CMK (cell line): ENCODE data around the gene DISP3.

ENCODE experiments used
- DNase-seq: peaks from one replicate; pipeline ENCODE4 v3.0.0-alpha.2; 2010; ENCODE audit warnings: low read depth

DISP3 gene

DNA sequence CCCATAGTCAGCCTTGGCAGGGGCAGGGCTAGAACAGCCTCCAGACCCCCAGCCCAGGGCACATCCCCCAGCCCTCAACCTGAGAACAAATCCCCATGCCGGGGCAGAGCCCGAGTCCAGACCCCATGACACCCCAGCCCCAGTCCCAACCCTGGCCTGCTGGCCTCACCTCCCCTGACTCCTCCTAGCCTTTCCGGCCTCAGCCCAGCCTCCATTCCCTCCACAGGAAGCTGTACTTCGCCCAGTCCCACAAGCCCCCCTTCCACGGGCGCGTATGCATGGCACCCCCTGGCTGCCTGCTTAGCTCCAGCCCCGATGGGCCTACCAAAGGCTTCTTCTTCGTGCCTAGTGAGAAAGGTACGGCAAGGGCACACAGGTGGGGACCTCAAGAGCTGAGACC is 50.4 kb downstream of the DISP3 start:
- DNase-seq, result no peak

DNA sequence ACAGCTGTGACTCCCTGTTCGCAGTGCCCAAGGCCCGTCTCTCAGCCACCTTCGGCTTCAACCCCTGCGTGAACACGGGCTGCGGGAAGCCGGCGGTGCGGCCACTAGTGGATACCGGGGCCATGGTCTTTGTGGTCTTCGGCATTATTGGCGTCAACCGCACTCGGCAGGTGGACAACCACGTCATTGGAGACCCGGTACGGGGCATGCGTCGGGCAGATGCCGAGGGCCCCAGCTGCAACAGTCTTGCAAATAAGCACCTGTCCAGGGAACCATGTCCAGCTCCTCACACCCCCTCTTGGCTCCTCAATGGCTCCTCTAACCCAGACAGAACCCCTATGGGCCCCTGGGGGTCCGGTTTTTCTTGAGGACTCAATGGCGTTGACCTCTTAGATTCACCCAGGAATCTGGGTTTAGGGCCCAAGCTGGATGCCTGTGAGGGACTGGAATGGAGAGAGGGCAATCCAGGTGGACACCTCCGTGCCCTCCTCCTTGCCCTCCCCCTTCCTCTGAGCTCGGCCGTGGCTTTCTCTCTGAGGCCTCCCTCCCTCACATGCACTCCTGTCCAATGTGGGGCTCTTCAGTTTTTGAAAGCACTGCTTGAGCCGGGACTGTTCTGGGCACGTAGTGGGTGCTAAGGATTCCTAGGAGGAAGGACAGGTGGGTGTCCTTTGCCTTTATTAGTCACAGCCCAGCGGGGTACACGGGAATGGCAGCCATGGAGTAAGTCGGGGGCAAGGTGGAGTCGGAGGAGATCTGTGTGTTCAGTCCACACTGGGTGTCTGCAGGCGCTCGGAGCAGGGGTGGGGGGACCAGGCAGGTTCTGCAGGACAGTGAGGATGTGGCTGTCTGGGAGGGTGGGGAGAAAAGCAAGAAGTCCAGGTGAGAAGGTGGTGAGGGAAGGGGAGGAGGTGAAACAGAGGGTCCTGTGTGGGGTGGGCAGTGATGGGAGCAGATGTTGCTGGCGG is 51.1 kb downstream of the DISP3 start:
- no peak for DNase-seq

GRCh38 chr1:11530731-11531311 is 51.9 kb downstream of the DISP3 start:
- DNase-seq, result no peak

DNA sequence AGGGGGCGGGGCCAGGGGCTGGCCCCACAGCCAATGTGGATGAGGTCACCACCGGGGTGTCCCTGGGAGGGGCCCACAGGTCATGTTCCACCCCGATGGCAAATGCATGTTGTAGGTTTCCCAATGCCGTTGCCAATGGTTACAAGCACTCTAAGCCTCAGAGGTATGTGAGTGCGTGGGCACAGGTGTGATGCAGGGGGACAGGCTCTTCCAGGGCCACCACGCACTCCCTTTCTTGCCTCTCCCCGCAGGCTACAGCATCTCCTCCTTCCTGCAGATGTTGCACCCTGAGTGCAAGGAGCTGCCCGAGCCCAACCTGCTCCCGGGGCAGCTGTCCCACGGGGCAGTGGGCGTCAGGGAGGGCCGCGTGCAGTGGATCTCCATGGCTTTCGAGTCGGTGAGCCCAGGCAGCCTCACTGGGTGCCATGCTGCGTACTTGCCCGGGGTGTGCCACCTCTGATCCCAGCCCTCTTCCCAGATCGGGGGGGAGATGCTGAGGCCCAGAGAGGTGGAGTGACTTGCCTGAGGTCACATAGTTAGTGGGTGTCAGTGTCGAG is 52.4 kb downstream of the DISP3 start:
- no peak for DNase-seq

- no peak for DNase-seq
Measured at GRCh38 chr1:11531943-11532342, 53.0 kb downstream of the DISP3 start.

GRCh38 chr1:11533790-11534787 is 55.1 kb downstream of the DISP3 start:
- no peak for DNase-seq

DNA sequence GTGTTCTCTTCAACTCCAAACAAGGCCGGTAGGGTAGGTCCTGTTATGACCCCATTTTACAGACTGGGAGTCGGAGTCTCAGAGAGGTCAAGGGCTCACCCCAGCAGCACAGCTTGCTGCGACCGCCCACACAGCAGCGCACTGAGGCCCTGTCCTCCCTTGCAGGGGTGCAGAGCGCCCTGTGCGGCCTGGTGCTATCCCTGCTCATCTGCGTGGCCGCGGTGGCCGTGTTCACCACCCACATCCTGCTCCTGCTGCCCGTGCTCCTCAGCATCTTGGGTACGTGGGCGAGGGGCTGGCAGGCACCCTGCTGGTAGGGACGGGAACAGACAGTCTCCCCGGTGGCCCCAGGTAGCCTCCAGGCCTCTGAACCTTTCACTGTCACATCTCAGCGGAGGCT is 55.9 kb downstream of the DISP3 start:
- DNase-seq, result no peak

DNA sequence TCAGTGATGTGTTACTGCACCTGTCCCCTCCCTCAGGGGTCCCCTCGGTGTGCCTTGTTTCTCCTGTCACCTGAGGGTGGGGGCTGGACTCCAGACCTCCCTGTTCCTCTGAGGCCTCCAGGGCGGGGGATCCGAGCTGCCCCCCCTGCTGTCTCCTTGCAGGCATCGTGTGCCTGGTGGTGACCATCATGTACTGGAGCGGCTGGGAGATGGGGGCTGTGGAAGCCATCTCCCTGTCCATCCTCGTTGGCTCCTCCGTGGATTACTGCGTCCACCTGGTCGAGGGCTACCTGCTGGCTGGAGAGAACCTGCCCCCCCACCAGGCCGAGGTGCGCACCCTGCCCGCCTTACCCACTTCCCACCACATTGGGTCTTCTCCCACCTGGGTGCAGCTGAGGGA is 56.4 kb downstream of the DISP3 start:
- no peak for DNase-seq

DNA sequence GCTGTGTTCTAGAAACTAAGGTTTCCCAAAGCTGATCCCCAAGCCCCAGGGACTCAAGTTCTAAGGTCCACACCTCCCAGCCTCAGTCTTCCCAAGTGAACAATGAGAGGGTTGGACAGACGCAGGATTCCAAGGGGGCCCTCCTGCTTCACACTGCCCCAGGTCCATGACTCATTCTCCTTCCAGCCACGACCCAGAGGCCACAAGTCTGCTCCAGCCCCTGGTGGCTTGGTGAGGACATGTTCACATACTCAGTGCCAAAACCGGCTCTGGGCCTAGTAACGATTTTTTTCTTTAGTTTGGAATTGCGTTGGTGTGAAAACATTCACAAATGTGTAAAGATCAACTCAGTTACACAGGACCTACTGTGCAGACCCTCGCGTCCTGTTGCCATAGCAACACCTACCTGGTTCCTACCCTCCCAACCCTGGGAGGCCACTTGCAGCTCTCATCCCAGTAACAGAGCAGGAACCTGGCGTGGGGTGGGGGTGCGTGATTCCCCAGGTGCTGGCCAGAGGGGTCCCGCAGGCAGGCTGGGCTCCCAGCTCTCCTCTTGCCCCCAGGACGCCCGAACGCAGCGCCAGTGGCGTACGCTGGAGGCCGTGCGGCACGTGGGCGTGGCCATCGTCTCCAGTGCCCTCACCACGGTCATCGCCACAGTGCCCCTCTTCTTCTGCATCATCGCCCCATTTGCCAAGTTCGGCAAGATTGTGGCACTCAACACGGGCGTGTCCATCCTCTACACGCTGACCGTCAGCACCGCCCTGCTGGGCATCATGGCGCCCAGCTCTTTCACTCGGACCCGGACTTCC is 57.0 kb downstream of the DISP3 start:
- no peak for DNase-seq

- DNase-seq, result no peak
Measured at GRCh38 chr1:11536573-11537379, 57.8 kb downstream of the DISP3 start.

DNA sequence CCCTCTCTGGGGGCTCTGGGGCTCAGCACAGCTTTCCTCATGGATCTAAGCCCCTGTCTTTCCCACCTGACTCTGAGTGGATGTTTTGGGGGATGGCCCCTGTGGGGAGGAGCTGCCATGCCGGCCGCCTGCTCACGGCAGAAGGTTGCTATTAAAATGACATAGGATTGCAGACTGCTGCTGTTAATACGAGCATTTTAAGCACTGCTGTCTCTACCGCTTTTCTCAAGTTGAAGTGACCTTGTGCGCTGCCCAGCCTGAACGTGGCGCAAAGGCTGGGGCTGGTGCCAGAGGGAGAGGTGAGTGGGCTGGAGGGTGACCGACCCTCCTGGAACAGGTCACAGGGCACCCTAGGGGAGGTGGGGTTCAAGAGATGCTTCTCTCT is 58.4 kb downstream of the DISP3 start:
- DNase-seq, result no peak

DNA sequence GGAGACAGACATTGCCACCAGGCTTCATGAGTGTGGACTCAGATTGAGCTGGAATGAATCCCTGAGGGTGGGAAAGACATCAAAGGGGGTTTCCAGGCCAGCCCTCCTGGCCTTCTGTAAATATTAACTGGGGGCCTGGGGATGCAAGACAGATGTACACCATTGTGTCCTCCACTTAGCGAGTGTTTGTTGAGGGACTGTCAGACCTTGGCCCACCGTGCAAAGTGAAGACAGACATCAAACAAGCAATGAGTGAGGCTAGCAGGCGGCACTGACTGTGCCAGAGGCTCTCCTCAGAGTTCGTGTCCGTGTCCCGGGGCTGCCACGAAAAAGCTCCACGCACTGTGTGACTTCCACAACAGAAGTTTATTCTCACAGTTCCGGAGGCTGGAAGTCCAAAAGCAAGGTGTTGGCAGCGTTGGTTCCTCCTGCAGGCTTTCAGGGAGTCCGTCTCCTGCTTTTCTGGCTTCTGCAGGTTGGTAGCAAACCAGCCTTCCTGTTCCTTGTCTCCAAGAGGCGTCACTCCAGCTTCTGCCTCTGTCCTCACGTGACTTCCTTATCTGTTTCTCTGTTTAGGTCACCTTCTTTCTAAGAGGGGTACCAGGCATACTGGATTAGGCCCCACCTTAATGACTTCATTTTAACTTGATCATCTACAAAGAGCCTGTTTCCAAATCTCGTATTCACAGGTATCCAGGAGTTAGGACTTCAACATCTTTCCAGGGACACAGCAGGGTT is 59.1 kb downstream of the DISP3 start:
- no peak for DNase-seq

DNA sequence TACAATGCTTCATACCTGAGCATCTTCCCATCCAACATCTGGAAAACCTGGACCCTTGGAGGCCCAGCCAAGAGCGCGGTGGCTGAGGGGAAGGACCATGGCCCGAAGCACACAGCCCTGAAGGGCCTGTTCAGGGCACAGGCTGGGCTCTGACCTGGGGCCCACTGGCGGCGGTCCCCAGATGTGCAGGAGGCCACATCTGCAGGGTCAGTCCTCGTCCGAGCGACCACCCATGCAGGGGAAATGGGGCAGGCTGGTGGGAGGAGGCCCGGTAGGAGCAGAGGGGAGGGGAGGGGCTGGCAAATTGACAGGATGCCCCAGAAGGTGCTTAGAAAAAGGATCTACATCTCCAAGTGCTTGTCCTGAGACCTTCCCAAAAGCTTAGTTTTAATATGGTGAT is 59.9 kb downstream of the DISP3 start:
- DNase-seq, result no peak

- no peak for DNase-seq
Measured at GRCh38 chr1:11539850-11540772, 61.2 kb downstream of the DISP3 start.

DNA sequence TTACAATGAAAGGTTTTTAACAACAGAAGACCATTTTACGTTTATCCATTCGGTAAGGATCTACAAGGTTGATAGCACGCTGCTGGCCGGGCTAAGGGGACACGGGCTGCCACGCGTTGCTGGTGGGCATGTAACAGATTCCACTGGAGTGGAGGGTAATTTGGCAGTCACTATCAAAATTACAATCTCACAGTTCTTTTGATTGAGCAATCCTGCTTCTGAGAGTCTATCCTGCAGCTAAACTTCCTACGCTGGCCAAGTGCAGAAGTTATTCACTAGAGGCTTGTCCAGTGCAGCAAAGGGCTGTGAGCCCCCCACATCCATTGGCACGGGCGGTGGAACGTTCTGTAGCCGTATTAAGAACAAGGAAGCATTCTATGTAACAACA is 61.8 kb downstream of the DISP3 start:
- DNase-seq, result no peak

DNA sequence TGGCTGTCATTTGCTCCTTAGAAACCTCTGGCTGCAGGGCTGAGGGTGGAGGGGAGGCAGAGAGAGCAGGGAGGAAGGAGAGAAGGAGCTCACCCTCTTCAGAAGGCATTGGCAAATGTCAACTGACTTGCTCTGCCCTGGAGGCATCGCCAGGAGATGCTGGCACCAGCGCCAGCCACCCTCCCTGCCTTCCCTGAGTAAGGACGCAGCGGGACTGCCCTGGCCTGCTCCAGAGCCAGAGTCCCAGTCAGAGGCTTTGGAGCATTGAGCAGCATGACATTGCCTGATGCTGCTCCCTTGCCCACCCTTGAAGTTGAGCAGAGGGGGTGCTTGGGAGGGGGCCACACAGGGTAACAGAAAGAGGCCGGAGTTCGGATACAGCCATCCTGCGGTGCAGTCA is 62.3 kb downstream of the DISP3 start:
- DNase-seq, result no peak

GRCh38 chr1:11541956-11542355 is 63.0 kb downstream of the DISP3 start:
- DNase-seq, result no peak

DNA sequence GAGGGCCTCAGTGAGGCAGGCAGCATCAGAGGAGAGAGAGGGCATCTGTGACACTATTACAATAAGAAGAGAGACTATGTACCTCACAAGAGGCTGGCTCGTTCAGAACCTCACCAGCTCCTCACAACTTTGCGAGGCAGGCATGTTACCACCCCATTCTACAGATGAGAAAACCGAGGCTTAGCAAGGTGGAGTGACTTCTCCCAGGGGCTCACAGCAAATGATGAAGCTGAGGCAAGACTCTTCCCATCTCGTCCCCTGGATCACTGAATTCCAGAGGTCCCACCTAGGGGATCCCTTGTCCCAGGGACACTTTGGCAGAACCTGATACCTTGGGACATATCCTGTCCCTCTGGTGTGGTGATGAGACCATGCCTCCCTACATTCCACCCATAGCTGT is 64.4 kb downstream of the DISP3 start:
- DNase-seq, result no peak

GRCh38 chr1:11543796-11544195 is 64.8 kb downstream of the DISP3 start:
- no peak for DNase-seq
